Stomach (tissue), 9 donors: ENCODE results near the gene GFM1. TPM values are rescaled to one million over a fixed set of nuclear protein-coding genes. Genes with fewer than 3 reads are reported as not detected.
A peak's percentile ranks its signal among the peaks of the same experiment; 100 is the strongest.

Source experiments
- DNase-seq, 2 donors: peaks; one replicate each; pipeline versions ENCODE4 v3.0.0 to v3.0.0-alpha.2; 2013 to 2019
- H3K27ac ChIP-seq, 5 donors: fragments of 200-600 bp in 4 of 5; sonication (generic) in 4 of 5; one replicate each; pipeline ENCODE4 v1.5.1; 2013 to 2019; ENCODE audit warnings: mild to moderate bottlenecking in 1 of 5, moderate library complexity in 1 of 5
- H3K27me3 ChIP-seq, 3 donors: fragments of 200-600 bp; sonication (generic); one replicate each; pipeline ENCODE4 v1.5.1; 2017 to 2019; ENCODE audit warnings: mixed run types in 1 of 3
- H3K36me3 ChIP-seq, 4 donors: fragments of 200-600 bp; sonication (generic); 1 replicate in 3 of 4; 2 replicates in 1 of 4; pipeline ENCODE4 v1.5.1; 2016 to 2019
- H3K4me1 ChIP-seq, 4 donors: fragments of 200-600 bp; sonication (generic); one replicate each; pipeline ENCODE4 v1.5.1; 2016 to 2019
- H3K4me3 ChIP-seq, 4 donors: fragments of 200-600 bp; sonication (generic) in 3 of 4; one replicate each; pipeline ENCODE4 v1.5.1; 2016 to 2019; ENCODE audit warnings: mild to moderate bottlenecking in 1 of 4
- H3K9me3 ChIP-seq, 4 donors: fragments of 200-600 bp; sonication (generic); one replicate each; pipeline ENCODE4 v1.5.1; 2016 to 2019
- CTCF ChIP-seq, 7 experiments: fragments of 450-650 bp in 4 of 7; fragments of 200-600 bp in 3 of 7; sonication (generic) in 3 of 7; IDR thresholded peaks; one replicate each; pipeline ENCODE4 v1.5.1; 2016 to 2019; ENCODE audit warnings: antibody characterized with exemption in 7 of 7, control low read depth in 2 of 7, mild to moderate bottlenecking in 1 of 7
- EP300 ChIP-seq: sonication (generic); formaldehyde crosslinking; IDR thresholded peaks from one replicate; pipeline ENCODE4 v1.6.1; 2017; ENCODE audit warnings: antibody characterized with exemption
- POLR2A ChIP-seq, 4 donors: fragments of 450-650 bp; IDR thresholded peaks; one replicate each; pipeline ENCODE4 v1.6.1; 2016; ENCODE audit warnings: antibody characterized with exemption in 4 of 4, control low read depth in 2 of 4, mild to moderate bottlenecking in 1 of 4, moderate library complexity in 1 of 4
- POLR2AphosphoS5 ChIP-seq, 3 donors: sonication (generic); formaldehyde crosslinking; IDR thresholded peaks; one replicate each; pipeline ENCODE4 v1.6.1; 2016; ENCODE audit warnings: antibody characterized with exemption in 3 of 3
- WGBS, 5 donors: extraction: QIAGEN DNeasy Blood & Tissue Kit in 3 of 5; methylation state at CpG; one replicate each; pipeline versions ENCODE4 v1.1.5 to v1.1.7; 2013 to 2018; 5-methylcytosine and 5-hydroxymethylcytosine counted together
- intact Hi-C: fragments of 100-400 bp; cut with DNase I; formaldehyde crosslinking; loops from one replicate; pipeline ENCODE4 v1.15.1; 2023; ENCODE audit warnings: low total_unique reads
- polyA plus RNA-seq, 3 donors: library from polyadenylated mRNA; stranded (reverse); fragments of 200-250 nt; gene quantifications; one replicate each; pipeline ENCODE4 v1.2.3, GENCODE V29; 2013
- total RNA-seq, 5 donors: library from RNA; depleted of rRNA; stranded (reverse); fragments of >200 nt; gene quantifications; one replicate each; pipeline versions ENCODE4 v1.1.0 to v1.2.3, GENCODE V29; 2014 to 2016
- donor health status: healthy with polysubstance abuse.
- donor health status: Bipolar disorder and iron deficiency.
- donor health status: healthy.

The GFM1 gene
- total and polyA plus RNA-seq, 8 donors, result 8.5 to 91.4 (median 23.6) TPM

- no peak for TF ChIP-seq POLR2AphosphoS5 (IDR thresholded peaks at IDR 0.05)
- TF ChIP-seq CTCF (IDR thresholded peaks at IDR 0.05), result no peak
- TF ChIP-seq EP300, result no peak
- TF ChIP-seq POLR2A (IDR thresholded peaks at IDR 0.05), result no peak
- WGBS, 5 donors, result 42 to 78% (median 58%) methylated on average over 2 of the region's 2 CpGs
- H3K4me3 ChIP-seq, result no peak overlapping the region
- intact Hi-C loops, result loop anchor here (10.0 kb wide), 1 partner anchor 56 kb away; no protein-coding TSS in a partner anchor
- H3K27me3 ChIP-seq, result no peaks in the 10 kb centered on the region
- no peak overlapping the region for H3K27ac ChIP-seq
- peaks cover 0 to 30% (median 13%) of the 10 kb centered on the region in 4 donors for H3K4me1 ChIP-seq
- peaks cover 14 to 71% (median 60%) of the 10 kb centered on the region in 4 donors for H3K36me3 ChIP-seq
- DNase-seq, result no peak
- H3K9me3 ChIP-seq, result no peaks in the 10 kb centered on the region
These were observed 24.2 kb downstream of the GFM1 start for GRCh38 chr3:158668506-158668905.

- no peaks in the 10 kb centered on the region for H3K9me3 ChIP-seq
- intact Hi-C loops, result loop anchor here (10.0 kb wide), 1 partner anchor 123 kb away; no protein-coding TSS in a partner anchor
- H3K27me3 ChIP-seq, result no peaks in the 10 kb centered on the region
- 3 to 10% (median 5%) methylated on average over 6 of the region's 6 CpGs for WGBS, 5 donors
- DNase-seq, result no peak
- peaks cover 9 to 41% (median 33%) of the 10 kb centered on the region in 4 donors for H3K36me3 ChIP-seq
- H3K4me3 ChIP-seq, result peak overlapping the region; percentile 51 to 58 (median 57)
- peak overlapping the region; percentile 78 to 87 (median 84) for H3K27ac ChIP-seq
- TF ChIP-seq EP300 (no peak), POLR2AphosphoS5 (IDR thresholded peaks at IDR 0.05) (no peak), POLR2A (IDR thresholded peaks at IDR 0.05) (no peak), CTCF (IDR thresholded peaks at IDR 0.05) (no peak)
- peaks cover 0 to 30% (median 13%) of the 10 kb centered on the region in 4 donors for H3K4me1 ChIP-seq
These were observed 27.5 kb downstream of the GFM1 start for GRCh38 chr3:158671821-158672214.

DNA sequence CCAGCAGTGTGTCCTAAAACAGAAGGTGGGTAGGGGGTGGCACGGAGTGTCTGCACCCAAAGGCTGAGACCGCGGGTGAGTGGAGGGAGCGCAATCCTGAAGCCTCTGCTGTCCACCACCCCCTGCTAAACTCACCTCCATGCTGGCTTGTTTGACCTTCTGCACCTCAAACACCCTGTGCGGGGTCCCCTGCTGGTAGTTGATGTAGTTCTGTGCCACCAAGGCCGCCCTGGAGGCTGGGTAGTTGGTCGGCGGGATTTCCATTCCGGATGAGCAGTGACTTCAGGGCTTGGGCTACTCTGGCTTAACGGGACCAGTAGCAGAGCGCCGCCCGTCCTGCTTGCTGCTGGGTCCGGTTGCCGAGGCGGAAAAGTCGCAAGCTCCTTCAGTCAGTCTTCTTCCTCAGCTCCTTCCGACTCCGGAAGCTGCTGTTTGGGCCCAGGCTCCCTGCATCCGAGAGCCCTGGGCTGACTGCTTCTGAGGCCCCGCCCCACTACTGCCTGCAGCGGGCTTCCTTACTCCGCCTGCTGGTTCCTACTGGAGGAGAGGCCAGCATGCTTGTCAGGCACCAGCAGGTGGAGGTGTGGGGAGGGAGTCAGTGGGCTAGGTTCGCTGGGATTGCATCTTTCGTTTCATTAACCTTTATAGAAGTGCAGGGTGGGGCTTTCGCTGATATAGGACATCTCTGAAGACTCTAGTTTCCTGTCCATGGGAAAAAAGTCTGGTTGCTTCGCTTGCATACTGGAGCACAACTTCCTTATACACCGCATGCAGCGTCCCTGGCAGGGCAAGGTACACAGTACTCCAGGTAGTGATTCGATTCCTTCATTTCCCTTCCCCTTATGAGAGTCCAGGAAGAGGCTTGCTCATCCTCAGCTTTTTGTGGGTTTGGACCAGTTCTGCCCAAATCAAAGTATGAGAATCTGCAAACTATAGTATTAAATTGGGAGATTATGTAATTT, 28.2 kb downstream of the GFM1 start, which contains the start of gene LXN:
TSS of gene LXN (minus strand) at position 434 of the 962 bp plus-strand sequence. CDS start at position 264, 170 bp downstream.
- Histone ChIP-seq H3K4me3 (peak within 1 kb of the TSS; percentile 51 to 58 (median 57)), H3K4me1 (peaks cover 0 to 30% (median 13%) of the 10 kb centered on the region in 4 donors), H3K9me3 (no peaks in the 10 kb centered on the region), H3K27ac (peak within 1 kb of the TSS; percentile 78 to 87 (median 84)), H3K27me3 (no peaks in the 10 kb centered on the region), H3K36me3 (peaks cover 9 to 39% (median 32%) of the 10 kb centered on the region in 4 donors)
- intact Hi-C loops, result loop anchor here (10.0 kb wide), 1 partner anchor 122 kb away; no protein-coding TSS in a partner anchor
- DNase-seq, result peak; percentile 90 to 95
- TF ChIP-seq EP300 (no peak), POLR2AphosphoS5 (IDR thresholded peaks at IDR 0.05) (peak; percentile 50 to 87 (median 75)), POLR2A (IDR thresholded peaks at IDR 0.05) (no peak), CTCF (IDR thresholded peaks at IDR 0.05) (peak in 5 of 7 experiments; percentile 43 to 64 (median 55))
- WGBS, 5 donors, result 3 to 7% (median 6%) methylated on average over 25 to 30 of the region's 30 CpGs

DNA sequence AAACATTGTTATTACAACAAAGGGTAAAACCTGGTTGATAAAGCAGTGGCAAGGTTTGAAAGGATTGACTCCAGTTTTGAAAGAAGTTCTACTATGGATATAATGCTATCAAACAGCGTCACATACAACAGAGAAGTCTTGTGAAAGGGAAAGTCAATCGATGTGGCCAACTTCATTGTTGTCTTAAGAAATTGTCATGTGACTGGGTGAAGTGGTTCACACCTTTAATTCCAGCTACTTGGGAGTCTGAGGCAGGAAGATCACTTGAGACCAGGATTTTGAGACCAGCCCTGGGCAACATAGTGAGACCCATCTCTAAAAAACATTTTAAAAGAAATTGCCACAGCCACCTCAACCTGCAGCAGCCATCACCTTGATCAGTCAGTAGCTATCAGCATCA, 34.4 kb downstream of the GFM1 start:
- WGBS, 5 donors, result 91 to 100% (median 93%) methylated on average over 2 of the region's 2 CpGs
- TF ChIP-seq POLR2AphosphoS5 (IDR thresholded peaks at IDR 0.05), result no peak
- TF ChIP-seq EP300, result no peak
- TF ChIP-seq CTCF (IDR thresholded peaks at IDR 0.05), result no peak
- TF ChIP-seq POLR2A (IDR thresholded peaks at IDR 0.05), result no peak
- Histone ChIP-seq H3K36me3 (peaks cover 0 to 42% (median 35%) of the 10 kb centered on the region in 4 donors), H3K27me3 (no peaks in the 10 kb centered on the region), H3K9me3 (no peaks in the 10 kb centered on the region), H3K4me3 (no peak overlapping the region), H3K27ac (no peak overlapping the region), H3K4me1 (no peaks in the 10 kb centered on the region)
- intact Hi-C loops, result loop anchor here (10.0 kb wide), 1 partner anchor 116 kb away; no protein-coding TSS in a partner anchor
- no peak for DNase-seq
